Keratinocyte (primary cell): ENCODE measurements around the gene DEPDC5.

ENCODE experiments used
- EZH2 ChIP-seq: IDR thresholded peaks from one replicate; pipeline ENCODE4 v1.6.1; 2012; ENCODE audit warnings: inconsistent platforms, mild to moderate bottlenecking, low read length, moderate library complexity
- TF ChIP-seq, protein P1 (sequence below), 3 experiments: IDR thresholded peaks in 1 of 3; conservative IDR thresholded peaks in 1 of 3; optimal IDR thresholded peaks in 1 of 3; 2 replicates in 2 of 3; 3 replicates in 1 of 3; pipeline versions ENCODE3 to v1.5.1; 2011; ENCODE audit warnings: low read length in 3 of 3, mild to moderate bottlenecking in 3 of 3, moderate library complexity in 2 of 3, control low read depth in 1 of 3, inconsistent platforms in 1 of 3; ENCODE audit not compliant: insufficient read depth in 2 of 3; ENCODE audit errors: extremely low read depth in 1 of 3

DNA sequence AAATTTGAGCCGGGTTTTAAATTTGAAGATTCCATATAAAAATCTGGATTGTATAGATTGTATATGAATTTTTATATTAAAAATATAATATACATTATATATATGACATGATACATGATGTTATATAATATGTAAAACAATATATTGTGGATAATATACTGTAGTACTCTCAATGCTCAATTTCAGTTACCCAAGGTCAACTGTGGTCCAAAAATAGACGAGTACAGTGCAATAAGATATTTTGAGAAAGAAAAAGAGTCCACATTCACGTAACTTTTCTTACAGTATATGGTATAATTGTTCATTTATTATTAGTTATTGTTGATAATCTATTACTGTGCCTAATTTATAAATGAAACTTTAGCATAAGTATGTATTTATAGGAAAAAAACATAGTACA lies 96.3 kb downstream of the DEPDC5 start:
- TF ChIP-seq, protein P1, sequence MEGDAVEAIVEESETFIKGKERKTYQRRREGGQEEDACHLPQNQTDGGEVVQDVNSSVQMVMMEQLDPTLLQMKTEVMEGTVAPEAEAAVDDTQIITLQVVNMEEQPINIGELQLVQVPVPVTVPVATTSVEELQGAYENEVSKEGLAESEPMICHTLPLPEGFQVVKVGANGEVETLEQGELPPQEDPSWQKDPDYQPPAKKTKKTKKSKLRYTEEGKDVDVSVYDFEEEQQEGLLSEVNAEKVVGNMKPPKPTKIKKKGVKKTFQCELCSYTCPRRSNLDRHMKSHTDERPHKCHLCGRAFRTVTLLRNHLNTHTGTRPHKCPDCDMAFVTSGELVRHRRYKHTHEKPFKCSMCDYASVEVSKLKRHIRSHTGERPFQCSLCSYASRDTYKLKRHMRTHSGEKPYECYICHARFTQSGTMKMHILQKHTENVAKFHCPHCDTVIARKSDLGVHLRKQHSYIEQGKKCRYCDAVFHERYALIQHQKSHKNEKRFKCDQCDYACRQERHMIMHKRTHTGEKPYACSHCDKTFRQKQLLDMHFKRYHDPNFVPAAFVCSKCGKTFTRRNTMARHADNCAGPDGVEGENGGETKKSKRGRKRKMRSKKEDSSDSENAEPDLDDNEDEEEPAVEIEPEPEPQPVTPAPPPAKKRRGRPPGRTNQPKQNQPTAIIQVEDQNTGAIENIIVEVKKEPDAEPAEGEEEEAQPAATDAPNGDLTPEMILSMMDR (optimal IDR thresholded peaks at IDR 0.05 in 1 of 3, IDR thresholded peaks at IDR 0.05 in 1 of 3, conservative IDR thresholded peaks at IDR 0.05 in 1 of 3; ENCODE audit: extremely low read depth in 1 of 3, insufficient read depth in 2 of 3, low read length in 3 of 3) = no peak
- TF ChIP-seq EZH2 = no peak
